GM12865 (cell line): ENCODE data around the gene PPARA.

Experiments
- DNase-seq: peaks from one replicate; pipeline ENCODE4 v3.0.0; 2010; ENCODE audit warnings: low read depth
- H3K4me3 ChIP-seq: 2 replicates; pipeline ENCODE4 v1.5.1; 2011; ENCODE audit warnings: mild to moderate bottlenecking, low read depth, low read length, control low read depth
- TF ChIP-seq, protein P1 (sequence below): IDR thresholded peaks from 2 replicates; pipeline ENCODE4 v1.5.1; 2011; ENCODE audit warnings: low read length, control low read depth, low read depth, inconsistent platforms; ENCODE audit not compliant: insufficient read depth; ENCODE audit errors: missing control alignments

PPARA gene

GRCh38 chr22:46105494-46106278 is 44.6 kb upstream of the PPARA start:
- TF ChIP-seq, protein P1, sequence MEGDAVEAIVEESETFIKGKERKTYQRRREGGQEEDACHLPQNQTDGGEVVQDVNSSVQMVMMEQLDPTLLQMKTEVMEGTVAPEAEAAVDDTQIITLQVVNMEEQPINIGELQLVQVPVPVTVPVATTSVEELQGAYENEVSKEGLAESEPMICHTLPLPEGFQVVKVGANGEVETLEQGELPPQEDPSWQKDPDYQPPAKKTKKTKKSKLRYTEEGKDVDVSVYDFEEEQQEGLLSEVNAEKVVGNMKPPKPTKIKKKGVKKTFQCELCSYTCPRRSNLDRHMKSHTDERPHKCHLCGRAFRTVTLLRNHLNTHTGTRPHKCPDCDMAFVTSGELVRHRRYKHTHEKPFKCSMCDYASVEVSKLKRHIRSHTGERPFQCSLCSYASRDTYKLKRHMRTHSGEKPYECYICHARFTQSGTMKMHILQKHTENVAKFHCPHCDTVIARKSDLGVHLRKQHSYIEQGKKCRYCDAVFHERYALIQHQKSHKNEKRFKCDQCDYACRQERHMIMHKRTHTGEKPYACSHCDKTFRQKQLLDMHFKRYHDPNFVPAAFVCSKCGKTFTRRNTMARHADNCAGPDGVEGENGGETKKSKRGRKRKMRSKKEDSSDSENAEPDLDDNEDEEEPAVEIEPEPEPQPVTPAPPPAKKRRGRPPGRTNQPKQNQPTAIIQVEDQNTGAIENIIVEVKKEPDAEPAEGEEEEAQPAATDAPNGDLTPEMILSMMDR, result no peak
- H3K4me3 ChIP-seq, result no peak overlapping the region
- no peak for DNase-seq

DNA sequence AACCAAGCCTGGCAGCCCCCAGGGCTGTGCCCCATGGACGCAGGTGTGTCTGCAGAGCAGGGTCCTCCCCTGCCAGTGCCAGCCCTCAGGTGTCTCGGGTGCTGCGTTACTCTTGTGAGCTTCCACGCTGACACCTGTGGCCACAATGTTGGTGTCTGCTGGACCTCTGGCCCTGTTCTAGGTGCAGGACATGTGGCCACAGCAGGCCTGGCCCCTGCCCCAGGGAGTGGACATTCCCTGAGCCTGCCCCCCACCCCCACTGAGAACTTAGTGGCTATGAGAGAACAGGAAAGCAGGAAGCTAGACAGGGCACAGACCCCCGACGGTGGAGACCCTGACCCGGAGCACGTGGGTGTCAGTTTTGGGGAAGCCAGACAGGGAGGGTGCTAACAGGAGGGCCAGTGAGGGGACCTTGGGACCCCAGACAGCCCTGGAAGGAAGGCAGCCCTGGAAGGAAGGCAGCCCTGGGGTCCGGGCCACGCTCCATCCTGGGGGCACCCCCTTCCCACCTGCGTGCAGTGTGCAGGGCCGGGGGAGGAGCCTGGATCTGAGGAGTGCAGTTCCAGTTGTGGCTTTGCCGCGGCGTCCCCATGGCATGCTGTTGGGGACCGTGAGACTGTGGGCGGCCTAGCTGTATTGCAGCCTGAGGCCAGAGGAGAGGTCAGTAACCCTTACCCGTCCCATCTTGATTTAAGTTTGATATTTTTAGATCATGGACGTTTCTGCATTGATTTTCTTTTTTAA is 43.9 kb upstream of the PPARA start:
- TF ChIP-seq, protein P1, result no peak
- DNase-seq, result no peak
- H3K4me3 ChIP-seq, result no peak overlapping the region

DNA sequence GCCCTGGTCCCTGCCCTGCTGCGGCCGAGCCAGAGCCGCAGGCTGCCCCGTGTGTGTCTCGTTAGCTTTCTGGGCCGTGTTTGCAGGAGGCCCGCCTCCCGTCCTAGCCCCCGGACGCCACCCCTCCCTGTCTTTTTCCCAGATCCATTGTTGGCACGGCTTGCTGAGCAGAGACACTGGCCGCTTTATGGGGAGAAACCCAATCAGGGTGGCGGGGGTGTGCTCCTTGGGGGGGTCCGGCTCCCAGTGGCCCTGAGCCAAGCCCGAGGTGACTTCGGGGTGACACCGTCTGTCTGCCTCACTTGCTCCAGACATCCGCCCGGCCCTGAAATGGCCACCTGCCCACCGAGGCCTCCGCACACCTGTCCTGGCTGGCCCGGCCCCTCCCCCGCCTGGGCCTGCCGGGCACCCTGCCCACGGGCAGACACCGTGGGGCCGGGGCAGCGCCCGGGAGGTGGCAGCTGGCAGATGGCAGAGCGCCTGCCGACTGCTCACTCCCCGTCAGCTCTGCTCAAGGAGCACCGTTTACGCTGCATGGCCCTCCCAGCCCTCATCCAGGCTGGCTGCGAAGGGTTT is 43.1 kb upstream of the PPARA start:
- H3K4me3 ChIP-seq, result no peak overlapping the region
- no peak for DNase-seq
- TF ChIP-seq, protein P1, result no peak

- TF ChIP-seq, protein P1, result no peak
- H3K4me3 ChIP-seq, result no peak overlapping the region
- no peak for DNase-seq
These were observed 42.4 kb upstream of the PPARA start for GRCh38 chr22:46107753-46108563.

DNA sequence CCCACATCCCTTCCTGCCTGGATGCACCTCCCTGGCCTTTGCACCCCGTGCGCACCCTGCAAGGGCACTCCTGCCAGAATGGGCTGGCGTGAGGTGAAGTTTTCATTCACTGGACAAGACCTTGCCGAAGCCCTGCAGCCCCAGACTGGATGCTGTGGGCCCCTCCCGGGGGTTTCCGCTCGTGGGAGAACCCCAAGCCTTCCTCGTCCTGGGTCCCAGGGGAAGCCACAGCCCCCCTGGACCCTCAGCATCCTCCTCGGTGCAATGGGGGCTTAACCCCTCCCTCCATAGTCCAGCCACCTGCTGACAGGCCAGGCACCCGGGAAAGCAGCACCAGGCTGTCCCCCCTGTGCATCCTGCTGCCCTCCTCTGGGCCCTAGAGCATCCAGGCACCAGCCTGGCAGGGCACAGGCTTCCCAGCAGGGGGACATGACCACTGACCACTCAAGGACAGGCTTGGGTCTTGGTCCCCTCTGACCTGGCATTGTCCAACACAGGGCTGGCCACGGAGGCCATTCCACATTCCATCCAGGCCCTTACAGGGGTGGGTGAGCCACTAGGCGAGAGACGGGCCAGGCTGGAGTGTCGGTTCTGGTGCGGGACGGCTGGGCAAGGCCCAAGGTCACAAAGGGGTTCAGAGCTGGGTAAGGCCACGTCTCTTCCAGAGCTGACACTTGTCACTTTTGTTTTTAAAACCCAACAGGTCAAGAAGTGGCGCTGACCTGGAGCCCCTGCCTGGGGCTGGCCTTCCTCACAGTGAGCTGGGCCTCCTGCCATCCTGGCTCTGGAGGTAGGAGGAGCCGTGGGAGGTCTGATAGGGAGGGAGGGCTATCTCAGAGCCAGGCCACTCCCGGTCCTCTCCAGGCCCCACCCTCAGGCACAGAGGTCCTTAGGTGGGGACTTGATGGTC is 41.5 kb upstream of the PPARA start:
- DNase-seq, result peak; percentile 18
- TF ChIP-seq, protein P1, result no peak

More for the DNA sequence above, 41.5 kb upstream of the PPARA start:
- no peak overlapping the region for H3K4me3 ChIP-seq
